ENCODE data around the gene F2RL1. TPM values are rescaled to one million over a fixed set of nuclear protein-coding genes. Genes with fewer than 3 reads are reported as not detected.
A peak's percentile ranks its signal among the peaks of the same experiment; 100 is the strongest.
"Not testable (repeated sequence)": the region's sequence is repeated elsewhere in the genome, so short reads cannot be mapped to it uniquely, and the experiment has no call there.

The F2RL1 gene
- total RNA-seq, 1 experiment from 2014 or later, result 0.06 TPM

DNA sequence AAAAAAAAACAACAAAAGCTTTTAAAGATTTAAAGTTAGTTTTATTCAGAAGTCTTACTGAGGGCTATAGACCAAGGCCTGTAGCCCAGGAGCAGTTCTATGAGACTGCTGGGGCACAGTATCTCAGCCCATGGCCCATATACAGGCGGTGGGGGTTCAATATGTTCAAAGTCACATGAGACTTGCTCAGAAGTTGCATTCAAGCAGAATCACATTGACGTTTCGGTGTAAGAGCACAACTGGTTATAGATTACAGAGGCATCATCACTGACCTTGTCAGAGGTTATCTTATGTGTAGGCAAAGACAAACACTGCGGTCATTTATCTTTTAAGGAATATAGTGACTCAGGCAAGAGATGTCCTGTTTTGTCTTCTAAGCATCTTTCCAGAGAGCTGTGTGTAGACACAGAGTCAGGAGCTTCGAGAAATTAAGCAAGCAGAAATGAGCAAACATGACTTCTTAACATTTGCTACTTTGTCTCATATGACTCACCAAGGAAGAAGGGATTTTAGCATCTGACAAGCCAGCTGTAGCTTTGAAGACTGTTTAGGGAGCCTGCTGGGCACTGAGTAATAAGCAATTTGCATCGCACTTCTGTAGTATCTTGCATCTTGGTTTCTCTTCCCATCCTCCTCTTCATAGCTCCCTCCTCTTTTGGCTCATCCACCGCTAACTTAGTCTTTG, 12.9 kb upstream of the F2RL1 start:
- peak; percentile 97 for DNase-seq (ENCODE audit: low read depth)

DNA sequence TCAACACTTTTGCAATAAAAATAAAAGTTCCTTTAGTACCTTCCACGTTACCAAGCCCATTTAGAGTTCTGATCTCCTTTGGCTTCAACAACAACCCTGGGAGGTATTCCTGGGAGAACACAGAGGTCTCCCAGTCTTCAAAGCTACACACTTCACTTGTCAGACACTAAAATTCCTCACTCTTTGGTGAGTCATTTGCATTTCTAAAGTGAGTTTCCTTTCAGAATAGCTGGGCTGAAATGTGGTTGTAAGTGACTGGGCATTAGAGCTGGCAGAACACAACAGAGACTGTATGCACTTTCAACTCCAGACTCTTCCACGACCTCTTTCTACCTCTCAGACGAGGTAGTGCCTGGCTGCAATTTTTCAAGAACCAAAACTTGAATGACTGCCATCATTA, 11.5 kb upstream of the F2RL1 start:
- peak; percentile 77 for DNase-seq (ENCODE audit: low read depth)

DNA sequence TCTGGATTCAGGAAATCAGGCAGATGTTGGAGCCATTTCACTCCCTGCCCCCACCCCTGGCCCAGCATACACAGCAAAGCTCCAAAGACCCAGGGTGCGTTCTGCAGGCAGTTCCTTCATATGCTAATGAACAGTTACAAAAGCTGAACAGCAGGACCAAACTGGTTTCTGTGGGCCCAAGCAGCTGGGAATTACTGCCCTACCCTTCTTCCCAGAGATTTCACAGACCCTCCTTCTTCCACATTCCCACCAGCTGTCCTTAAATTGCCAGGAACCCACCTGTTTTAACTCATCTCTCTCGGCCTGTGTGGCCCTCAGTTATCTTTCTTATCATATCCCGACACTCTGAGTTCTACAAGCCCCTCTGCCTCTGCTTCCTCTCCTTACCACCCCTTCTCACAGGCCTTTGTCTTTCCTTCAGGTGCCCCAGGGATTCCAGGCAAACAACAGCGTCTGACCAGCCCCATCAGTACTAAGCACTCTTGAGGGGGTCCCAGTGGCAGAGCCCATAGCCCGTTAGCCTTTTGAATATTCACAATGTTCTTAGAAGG, 10.6 kb upstream of the F2RL1 start:
- peak; percentile 34 for DNase-seq (ENCODE audit: low read depth)

DNA sequence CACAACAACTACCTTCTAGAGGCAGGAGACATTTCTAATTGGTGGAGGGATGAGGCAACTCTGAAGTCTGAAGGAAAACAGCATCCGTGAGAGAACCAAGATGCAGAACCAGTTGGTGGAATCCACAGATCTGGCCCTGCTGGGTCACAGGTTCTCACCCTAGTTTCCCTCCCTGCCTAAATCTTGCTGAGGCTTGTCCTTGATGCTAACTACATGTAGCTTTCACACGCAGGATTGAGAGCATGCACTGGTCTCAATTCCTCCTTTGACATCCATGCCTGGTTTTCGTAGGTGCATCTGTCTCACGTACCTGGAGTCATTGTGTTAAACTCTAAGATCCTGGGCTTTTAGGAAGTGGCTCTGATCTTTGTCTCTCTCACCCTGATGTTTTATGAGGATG, 9.7 kb upstream of the F2RL1 start:
- no peak for DNase-seq (ENCODE audit: low read depth)

DNA sequence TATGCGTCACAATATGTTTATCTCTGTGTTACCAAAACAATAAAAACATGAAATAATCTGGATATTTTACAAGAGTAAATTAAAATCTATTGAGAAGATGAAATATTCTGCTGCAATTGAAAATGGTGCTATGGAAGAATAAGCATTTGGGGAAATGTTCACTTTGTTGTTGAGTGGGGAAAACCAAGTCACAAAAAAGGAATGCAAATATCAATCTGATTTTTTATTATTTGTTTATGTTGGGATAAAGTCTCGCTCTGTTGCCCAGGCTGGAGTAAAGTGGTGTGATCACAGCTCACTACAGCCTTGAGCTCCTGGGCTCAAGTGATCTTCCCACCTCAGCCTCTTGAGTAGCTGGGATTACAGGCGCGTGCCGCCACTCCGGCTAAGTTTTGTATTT, 8.6 kb upstream of the F2RL1 start:
- no peak for DNase-seq (ENCODE audit: low read depth)

DNA sequence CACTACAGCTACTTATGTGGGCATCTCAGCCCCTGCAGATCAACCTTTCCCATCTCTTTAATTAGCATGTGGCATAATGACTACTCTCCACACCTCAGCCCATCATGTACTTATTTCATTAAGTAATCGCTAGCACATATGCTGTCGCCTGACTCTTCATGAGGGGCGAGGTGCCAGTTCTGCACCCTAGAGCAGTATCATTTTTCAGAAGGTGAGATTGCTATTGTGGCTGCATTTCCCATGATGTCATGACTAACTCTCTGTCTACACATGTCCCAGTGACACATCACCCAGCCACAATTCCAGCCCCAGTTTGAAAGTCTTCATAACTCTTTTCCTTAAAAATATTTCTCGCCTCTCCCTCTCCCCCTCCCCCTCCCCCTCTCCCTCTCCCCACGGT, 7.6 kb upstream of the F2RL1 start:
- DNase-seq (ENCODE audit: low read depth), result no peak

DNA sequence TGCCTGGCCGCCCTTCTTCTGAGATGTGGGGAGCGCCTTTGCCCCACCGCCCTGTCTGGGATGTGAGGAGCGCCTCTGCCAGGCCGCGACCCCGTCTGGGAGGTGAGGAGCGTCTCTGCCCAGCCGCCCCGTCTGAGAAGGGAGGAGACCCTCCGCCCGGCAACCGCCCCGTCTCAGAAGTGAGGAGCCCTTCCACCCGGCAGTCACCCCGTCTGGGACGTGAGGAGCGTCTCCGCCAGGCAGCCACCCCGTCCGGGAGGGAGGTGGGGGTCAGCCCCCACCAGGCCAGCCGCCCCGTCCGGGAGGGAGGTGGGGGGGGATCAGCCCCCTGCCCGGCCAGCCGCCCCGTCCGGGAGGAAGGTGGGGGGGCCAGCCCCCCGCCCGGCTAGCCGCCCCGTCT, 6.6 kb upstream of the F2RL1 start:
- not testable (repeated sequence) for DNase-seq (ENCODE audit: low read depth)

DNA sequence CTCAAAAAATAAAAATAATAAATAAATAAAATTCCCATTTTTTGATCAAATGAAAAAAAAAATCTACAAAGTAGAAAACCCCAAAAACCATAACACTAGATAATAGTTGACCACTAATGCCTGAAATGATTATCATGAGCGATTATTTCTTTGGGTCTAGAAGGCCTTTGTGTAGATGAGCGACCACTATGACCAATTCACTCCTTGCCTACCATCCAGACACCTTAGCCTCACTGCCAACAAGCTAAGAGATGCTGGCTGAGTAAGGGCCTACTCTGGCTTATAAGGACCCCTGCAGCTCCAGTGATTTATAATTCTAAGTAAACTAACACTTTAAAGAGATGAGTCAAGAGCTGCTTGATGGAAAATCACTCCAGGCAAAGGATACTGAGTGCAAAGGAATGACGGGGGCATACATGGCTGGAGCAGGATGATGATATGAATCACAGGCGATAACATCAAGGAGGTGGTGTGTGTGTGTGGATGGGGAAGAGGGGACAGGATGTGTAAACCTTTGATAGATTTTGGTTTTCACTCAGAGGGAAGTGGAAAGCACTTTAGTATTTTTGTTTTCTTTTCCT, 4.8 kb upstream of the F2RL1 start:
- peak; percentile 57 for DNase-seq (ENCODE audit: low read depth)

DNA sequence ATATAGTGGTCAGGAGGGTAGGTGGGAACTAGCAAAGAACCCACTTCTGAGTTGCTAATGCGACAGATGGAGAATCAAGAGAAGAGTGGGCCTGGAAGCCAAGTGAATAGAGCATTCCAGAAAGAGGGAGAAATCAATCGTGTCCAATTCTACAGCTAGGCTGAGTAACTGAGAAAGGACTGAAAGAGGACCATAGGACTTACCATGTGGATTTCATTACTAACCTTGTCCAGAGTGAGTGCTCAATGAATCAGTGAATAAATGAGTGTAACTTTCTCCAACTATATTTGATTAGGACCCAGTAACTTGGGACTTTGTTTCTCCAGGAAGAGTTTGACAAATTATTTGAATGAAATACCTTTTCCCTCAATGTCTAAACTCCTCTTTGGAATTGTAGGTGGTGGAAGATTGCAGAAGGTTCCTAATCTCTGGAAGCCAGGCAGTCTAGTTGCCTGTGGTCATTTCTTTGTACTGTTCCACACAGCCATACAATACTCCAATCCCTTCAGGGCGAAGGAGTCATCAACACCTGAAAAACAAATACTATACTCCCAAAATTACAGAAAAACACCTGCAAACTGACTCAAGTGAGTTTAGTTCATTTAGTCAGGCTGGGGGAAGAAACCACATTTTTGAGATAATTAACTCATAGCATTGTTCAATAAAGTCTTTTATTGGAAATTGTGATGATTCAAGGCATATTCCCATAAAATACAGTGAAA, 2.6 kb upstream of the F2RL1 start:
- no peak for DNase-seq (ENCODE audit: low read depth)

DNA sequence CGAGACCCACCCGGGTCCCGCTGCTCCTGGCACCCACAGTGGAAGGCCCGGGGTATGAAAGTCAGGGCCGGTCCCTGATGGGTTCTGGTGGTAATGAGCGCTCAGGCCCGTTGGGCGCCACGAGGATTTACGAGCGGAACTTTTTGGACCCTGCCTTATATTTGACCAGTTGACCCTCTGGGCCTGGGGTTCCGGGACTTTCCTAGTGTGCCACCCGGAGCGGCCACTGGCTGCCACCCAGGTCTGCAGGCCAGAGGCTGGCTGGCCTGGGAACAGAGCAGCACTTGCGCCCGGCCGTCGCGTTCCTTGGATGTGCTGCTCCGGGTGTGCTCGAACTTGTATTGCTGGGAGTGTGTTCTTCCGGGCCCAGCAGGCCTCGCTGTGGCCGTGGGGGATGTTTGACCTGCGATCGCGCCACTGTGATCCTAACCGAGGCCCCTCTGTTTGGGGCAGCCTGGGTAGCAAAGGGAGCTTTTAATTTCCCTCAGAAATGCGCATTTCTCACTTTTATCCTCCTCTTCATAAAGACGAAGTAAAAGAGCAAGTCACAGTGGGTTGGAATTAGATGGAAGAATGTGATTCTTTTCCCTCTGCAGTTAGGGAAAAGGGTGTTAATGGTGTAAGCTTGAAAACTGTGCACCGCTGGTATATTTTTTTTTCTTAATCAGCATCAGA, 1.2 kb downstream of the F2RL1 start:
- DNase-seq (ENCODE audit: low read depth), result no peak

DNA sequence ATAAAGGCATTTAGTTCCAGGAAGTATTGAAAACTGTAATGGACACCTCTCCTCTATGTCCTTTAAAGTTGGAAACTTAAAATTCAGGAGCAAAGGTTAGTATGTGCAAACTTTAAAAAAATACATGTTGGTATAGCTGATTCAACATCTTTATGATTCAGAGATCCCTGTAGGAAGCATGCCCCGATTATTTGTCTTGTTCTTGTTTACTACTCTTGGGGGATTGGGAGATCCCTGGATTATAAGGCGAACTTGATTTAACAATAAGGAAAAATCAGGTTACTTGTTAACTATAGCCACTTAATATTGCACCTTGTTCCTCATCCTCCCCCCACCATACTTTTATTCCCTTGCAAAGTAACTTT, 1.7 kb downstream of the F2RL1 start:
- DNase-seq (ENCODE audit: low read depth), result no peak

DNA sequence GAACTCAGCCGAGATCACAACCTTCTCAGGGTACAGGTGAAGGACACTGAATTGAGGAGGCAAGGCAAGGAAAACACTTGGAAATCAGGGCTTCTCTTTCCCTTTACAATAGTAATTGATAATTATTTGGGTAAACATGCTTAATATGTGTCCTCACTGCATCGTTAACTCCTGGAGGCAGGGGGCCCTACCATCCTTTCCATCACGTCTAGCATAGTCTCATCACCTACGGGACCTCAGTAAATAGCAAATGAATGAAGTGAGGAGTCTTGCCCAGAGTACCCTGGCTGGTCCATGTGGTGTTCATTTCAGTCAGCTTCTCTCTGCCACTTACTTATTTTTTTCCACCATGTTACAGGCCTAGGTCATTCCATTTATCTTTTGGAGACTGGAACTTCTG, 2.3 kb downstream of the F2RL1 start:
- DNase-seq (ENCODE audit: low read depth), result no peak

DNA sequence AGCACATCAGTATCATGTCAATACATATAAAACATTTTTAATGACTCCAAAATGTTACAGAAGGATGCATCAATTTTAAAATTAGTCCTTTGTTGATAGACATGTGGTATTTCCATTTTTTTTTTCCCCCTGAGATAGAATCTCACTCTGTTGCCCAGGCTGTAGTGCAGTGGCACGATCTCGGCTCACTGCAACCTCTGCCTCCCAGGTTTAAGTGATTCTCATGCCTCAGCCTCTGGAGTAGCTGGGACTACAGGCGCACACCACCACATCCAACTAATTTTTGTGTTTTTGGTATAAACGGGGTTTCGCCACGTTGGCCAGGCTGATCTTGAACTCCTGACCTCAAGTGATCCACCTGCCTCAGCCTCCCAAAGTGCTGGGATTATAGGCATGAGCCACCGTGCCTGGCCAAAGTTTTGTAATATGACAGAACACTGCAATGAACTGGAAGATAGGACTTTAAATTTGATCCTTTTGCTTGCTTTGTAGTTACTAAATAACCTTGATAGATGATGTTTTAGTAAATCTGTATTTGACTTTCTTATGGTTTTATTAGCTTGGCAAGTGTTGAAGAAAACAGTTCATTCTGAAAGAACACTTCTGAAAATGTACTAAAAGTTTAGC, 3.4 kb downstream of the F2RL1 start:
- DNase-seq (ENCODE audit: low read depth), result not testable (repeated sequence)

DNA sequence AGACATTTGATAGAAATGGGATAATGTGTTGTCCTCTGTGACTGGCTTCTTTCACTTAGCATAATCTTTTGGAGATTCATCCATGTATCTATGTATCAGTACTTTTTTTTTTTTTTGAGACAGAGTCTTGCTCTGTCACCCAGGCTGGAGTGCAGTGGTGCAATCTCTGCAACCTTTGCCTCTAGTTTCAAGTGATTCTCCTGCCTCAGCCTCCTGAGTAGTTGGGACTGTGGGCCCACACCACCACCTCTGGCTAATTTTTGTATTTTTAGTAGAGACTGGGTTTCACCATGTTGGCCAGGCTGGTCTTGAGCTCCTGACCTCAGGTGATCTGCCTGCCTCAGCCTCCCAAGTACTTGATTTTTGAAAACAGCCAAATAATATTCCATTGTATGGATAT, 7.6 kb downstream of the F2RL1 start:
- DNase-seq (ENCODE audit: low read depth), result not testable (repeated sequence)

DNA sequence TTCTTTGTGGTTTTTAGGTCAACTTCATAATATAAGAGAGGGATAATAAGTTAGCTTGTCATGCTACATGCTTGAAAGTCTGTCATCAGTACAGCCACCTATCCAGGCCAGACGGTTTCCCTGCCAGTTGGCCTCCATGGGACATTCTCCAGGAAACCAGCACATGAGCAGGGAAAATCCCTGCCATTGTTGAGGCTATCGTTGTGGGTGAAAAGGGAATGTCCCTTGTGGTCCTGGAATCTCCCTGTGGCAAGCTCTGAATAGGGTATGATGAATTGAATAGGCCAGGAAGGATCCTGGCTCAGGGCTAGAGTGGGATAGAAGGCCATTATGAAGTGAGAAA, 12.3 kb downstream of the F2RL1 start:
- peak; percentile 45 for DNase-seq (ENCODE audit: low read depth)

DNA sequence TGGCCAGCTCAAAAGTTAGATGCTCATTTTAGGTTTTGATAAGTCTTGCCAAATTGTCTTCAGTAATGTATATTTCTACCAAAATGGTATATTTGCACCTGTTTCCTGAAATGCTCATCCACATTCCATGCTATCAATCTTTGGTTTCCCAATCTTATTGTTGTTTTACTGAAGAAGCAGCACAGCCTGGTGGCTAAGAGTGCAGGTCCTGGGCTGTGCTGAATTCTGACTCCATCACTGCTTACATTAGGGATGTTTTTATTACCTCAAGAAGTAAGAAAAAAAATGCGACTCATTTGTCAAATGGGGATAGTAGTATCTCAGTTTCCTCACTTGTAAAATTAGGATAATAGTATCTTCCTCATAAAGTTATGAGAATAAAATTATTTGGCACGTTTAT, 17.4 kb downstream of the F2RL1 start:
- no peak for DNase-seq (ENCODE audit: low read depth)

DNA sequence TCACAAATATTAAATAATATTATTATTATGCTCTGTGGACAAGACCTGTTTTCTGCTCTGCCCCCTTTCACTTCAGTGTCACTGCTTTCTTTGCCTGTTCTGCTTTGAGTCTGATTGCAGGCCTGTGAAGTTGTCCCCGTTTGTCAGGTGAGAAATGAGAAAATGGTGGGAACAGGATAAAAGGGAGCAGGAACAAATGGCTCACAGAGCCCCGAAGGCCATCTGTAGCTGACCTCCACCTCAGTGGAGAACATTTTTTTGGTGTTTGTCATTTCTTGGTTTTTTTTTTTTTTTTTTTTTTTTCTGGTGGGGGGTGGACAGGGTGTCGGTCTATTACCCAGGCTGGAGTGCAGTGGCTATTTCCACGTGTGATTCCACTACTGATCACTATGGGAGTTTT, 17.8 kb downstream of the F2RL1 start:
- DNase-seq (ENCODE audit: low read depth), result no peak

DNA sequence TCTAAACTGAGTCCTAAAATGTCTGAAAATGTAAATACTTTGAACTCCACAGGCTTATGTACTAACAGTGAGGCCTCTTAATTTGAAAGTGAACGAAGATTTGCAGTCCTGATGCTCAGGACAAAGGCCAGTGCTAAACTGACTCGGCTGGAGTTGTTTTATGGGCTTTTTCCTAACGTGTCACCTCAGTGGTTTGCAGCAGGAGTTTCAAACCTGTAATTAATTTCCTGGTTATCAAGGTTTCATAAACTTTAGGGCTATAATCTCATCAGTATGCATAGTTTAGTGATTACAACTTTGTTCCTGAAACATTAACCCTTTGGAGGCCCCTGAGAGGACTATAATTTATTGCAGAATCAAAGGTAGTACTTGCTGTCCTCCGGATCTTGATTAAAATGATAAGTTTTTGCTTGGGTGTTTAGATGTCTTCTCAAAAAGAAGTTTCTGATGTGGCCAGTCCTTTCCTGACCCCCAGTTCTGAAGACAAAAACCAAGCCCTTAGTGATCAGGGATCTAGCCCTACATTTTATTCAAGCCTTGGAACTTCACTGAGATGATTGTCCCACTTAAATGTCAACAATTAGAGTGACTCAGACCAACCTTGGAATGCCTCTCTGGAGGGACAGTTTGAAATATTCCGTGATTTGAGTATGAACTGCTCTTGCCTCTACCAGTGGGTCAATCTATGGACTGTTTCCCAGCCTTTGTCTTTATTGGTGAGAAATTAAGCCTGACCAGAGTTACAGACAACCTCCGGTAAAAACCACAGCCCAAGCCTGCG, 19.8 kb downstream of the F2RL1 start:
- DNase-seq (ENCODE audit: low read depth), result no peak

DNA sequence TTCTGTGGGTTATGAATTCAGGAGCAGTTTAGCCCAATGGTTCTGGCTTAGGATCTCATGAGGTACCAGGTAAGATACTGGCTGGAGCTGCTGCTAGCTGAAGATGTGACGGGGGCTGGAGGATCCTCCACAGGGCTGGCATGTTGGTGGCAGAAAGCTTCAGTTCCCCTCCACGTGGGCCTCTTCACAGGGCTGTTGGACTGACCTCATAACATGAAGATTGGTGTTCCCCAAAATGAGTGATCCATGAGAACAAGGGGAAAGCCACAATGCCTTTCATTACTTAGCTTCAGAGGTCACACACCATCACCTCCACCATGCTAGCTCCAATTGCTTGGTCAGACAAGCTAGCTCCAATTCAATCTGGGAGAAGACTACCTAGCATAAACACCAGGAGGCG, 22.5 kb downstream of the F2RL1 start:
- DNase-seq (ENCODE audit: low read depth), result no peak

DNA sequence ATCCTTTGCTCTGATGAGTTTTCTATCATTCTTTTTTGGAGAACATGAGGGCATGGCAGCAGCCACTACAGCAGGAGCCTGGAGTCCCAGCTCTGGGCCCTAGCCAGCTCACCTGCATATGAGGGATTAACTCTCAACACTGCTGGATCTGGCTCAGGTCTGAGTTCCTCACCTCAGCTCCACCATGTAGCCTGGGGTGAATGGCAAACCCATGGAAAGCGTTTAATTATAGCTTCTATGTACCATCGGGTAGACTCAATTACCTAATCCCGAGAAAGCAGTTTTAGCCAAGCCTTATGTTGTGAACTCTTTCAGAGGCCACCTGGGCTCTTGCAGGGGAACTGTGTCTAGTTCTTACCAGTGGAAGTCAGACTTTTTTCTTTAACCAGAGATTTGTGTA, 27.1 kb downstream of the F2RL1 start:
- no peak for DNase-seq (ENCODE audit: low read depth)

Measured in LHCN-M2 (cell line).